Uterus (tissue), 2 donors: ENCODE measurements around the gene MTURN.

Experiments
- POLR2A ChIP-seq, 2 donors: fragments of 450-650 bp; IDR thresholded peaks; one replicate each; pipeline ENCODE4 v1.6.1; 2016; ENCODE audit warnings: antibody characterized with exemption in 2 of 2, mild to moderate bottlenecking in 1 of 2, moderate library complexity in 1 of 2
- TF ChIP-seq, protein P1 (sequence below), 4 experiments: fragments of 200-600 bp in 2 of 4; fragments of 450-650 bp in 2 of 4; sonication (generic) in 2 of 4; IDR thresholded peaks; one replicate each; pipeline ENCODE4 v1.5.1; 2016 to 2019; ENCODE audit warnings: antibody characterized with exemption in 4 of 4, mild to moderate bottlenecking in 2 of 4, moderate library complexity in 1 of 4

DNA sequence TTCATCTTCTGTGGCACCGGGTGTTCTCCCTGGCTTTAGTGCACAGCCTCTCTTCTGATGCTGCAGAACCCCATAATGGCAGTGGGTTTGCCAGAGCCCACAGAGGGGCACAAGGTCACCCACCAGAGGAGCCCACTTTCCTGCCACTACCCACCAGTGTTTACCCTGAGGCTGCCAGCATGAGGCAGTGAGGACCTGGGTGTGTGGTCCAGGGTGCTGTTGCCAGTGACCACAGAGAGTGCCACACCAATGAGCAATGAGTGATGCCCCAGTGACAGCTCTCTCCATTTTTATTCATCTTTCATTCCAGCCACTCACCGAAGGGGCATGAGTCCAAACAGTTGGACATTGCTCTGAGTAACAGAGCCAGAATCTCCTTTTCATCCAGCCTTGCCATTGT, 34.8 kb downstream of the MTURN start:
- TF ChIP-seq, protein P1, sequence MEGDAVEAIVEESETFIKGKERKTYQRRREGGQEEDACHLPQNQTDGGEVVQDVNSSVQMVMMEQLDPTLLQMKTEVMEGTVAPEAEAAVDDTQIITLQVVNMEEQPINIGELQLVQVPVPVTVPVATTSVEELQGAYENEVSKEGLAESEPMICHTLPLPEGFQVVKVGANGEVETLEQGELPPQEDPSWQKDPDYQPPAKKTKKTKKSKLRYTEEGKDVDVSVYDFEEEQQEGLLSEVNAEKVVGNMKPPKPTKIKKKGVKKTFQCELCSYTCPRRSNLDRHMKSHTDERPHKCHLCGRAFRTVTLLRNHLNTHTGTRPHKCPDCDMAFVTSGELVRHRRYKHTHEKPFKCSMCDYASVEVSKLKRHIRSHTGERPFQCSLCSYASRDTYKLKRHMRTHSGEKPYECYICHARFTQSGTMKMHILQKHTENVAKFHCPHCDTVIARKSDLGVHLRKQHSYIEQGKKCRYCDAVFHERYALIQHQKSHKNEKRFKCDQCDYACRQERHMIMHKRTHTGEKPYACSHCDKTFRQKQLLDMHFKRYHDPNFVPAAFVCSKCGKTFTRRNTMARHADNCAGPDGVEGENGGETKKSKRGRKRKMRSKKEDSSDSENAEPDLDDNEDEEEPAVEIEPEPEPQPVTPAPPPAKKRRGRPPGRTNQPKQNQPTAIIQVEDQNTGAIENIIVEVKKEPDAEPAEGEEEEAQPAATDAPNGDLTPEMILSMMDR (IDR thresholded peaks at IDR 0.05) = no peak
- no peak for TF ChIP-seq POLR2A (IDR thresholded peaks at IDR 0.05)
